Astrocyte of the spinal cord (primary cell): ENCODE results near the gene MGA.

ENCODE experiments used
- DNase-seq: peaks from one replicate; pipeline ENCODE4 v3.0.0; 2011; ENCODE audit warnings: low read depth, low spot score
- H3K4me3 ChIP-seq: 2 replicates; pipeline ENCODE4 v1.5.1; 2011; ENCODE audit warnings: low read depth, mild to moderate bottlenecking, low read length, moderate library complexity
- in situ Hi-C: cut with HindIII; loops from 2 replicates; pipeline ENCODE4 v1.10.0; 2017; ENCODE audit warnings: low sequenced_read_pairs
- TF ChIP-seq, protein P1 (sequence below): IDR thresholded peaks from 2 replicates; pipeline ENCODE4 v1.5.1; 2012; ENCODE audit warnings: low read depth, mild to moderate bottlenecking, low read length, inconsistent platforms

Gene MGA

DNA sequence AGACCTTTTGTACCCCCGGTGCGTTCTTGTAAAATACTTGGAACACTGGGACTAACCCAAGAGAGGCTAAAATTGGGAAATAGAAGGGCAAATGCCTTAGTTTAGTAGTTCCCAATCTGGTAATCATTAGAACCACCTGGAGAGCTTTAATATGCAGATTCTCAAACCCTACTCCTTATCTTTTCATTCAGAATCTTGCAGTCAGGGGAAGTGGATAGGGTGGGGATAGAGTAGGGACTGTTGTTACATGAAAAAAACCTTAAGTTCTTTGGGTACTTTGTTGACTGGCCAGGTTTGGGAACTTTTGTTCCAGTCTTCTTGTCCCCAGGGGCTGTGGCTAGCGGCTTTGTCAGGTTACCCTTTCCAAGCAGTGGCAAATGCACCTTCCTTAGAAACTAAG is 130.0 kb downstream of the MGA start:
- TF ChIP-seq, protein P1, sequence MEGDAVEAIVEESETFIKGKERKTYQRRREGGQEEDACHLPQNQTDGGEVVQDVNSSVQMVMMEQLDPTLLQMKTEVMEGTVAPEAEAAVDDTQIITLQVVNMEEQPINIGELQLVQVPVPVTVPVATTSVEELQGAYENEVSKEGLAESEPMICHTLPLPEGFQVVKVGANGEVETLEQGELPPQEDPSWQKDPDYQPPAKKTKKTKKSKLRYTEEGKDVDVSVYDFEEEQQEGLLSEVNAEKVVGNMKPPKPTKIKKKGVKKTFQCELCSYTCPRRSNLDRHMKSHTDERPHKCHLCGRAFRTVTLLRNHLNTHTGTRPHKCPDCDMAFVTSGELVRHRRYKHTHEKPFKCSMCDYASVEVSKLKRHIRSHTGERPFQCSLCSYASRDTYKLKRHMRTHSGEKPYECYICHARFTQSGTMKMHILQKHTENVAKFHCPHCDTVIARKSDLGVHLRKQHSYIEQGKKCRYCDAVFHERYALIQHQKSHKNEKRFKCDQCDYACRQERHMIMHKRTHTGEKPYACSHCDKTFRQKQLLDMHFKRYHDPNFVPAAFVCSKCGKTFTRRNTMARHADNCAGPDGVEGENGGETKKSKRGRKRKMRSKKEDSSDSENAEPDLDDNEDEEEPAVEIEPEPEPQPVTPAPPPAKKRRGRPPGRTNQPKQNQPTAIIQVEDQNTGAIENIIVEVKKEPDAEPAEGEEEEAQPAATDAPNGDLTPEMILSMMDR, result no peak
- H3K4me3 ChIP-seq, result no peak overlapping the region
- DNase-seq, result no peak
- in situ Hi-C loops, result no loop called here

GRCh38 chr15:41790756-41791546 is 130.7 kb downstream of the MGA start:
- TF ChIP-seq, protein P1, result no peak
- peak; percentile 78 for DNase-seq
- in situ Hi-C loops, result no loop called here
- no peak overlapping the region for H3K4me3 ChIP-seq

- H3K4me3 ChIP-seq, result no peak overlapping the region
- TF ChIP-seq, protein P1, result no peak
- in situ Hi-C loops, result no loop called here
These were observed 131.3 kb downstream of the MGA start for GRCh38 chr15:41791547-41791937.

DNA sequence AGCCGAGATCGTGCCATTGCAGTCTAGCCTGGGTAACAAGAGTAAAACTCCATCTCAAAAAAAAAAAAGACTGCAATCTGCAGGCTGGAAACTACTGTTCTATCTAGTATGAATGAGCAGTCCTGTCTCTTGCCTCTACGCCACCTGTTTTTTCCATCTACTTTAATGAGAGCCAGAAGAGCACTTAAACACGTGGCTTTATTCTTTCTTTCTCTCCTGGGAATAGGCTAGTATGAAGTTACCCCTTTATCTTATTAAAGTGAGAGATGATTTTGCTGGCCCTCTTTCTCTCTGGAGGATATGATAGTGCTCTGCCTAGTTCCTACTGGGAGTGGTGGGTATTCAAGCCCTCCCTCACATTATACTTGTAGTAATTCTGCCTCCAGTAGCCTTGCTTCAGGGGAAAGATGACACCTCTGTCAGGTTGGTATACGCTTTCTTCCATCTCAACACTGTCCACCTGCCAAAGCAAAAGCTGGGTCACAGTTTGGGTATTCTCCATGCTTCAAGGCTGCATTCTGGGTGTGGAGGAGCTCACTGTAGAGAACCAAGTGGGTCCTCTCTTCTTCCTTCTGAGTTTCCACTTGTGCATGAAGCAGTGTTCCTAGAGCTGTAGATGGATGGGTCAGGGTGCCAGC is 131.9 kb downstream of the MGA start:
- H3K4me3 ChIP-seq, result no peak overlapping the region
- no peak for DNase-seq
- TF ChIP-seq, protein P1, result no peak
- in situ Hi-C loops, result no loop called here

More at GRCh38 chr15:41791547-41791937, 131.3 kb downstream of the MGA start:
- DNase-seq, result no peak

- no peak overlapping the region for H3K4me3 ChIP-seq
- TF ChIP-seq, protein P1, result no peak
- DNase-seq, result no peak
- in situ Hi-C loops, result no loop called here
These were observed 133.9 kb downstream of the MGA start for GRCh38 chr15:41794081-41794480.

DNA sequence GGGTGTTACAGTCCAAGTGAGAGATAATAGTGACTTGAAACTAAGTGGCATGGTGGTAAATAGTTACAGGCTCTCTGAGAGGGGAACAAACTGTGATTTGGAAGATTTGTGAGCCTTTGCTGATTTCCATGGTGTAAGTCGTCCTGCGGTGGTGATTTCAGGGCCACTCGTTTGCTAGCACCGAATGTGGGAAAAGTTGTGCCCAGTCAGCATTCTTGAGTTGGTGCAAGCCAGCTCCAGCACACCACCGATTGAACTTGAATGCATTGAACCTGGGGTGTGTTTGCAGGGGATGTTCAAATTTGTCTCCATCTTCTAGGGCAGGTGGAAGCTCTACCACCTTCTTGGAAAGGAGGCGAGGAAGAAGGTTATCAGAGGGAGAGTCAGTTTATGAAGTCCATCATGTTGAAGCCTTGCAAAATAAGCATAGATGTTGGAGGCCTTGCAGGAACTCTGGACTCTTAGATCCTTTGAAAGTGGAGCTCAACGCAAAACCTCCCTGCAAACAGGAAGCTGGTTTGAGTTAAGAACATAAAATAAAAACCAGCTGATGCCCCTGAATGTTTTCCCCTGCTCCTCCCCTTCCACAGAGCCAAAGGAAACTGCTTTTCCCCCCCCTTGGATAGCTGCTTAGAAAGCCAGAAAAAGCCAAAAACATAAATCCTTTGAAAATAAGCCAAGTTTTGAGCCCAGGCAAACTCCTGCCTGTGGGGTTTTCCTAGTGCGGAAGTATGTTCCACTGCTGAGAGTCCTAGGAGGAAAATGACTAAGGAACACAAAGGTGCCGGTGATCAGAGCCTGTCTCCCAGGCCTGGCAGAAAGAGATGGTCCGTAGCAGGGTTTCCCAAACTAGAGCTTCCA is 136.0 kb downstream of the MGA start:
- in situ Hi-C loops, result no loop called here
- TF ChIP-seq, protein P1, result no peak
- DNase-seq, result peak; percentile 62
- no peak overlapping the region for H3K4me3 ChIP-seq
